K562 treated with DMSO at 1 percent for 12 hours (cell line): ENCODE data around the gene SLC15A4. TPM values are rescaled to one million over a fixed set of nuclear protein-coding genes. Genes with fewer than 3 reads are reported as not detected.

Experiments
- total RNA-seq: library from RNA; unstranded; fragments of 300-600 nt; gene quantifications from 2 replicates; pipeline ENCODE4 v1.2.3, GENCODE V29; 2022; ENCODE audit not compliant: insufficient read depth

SLC15A4 gene
- total RNA-seq: 3.9 and 12.2 TPM in 2 replicates

DNA sequence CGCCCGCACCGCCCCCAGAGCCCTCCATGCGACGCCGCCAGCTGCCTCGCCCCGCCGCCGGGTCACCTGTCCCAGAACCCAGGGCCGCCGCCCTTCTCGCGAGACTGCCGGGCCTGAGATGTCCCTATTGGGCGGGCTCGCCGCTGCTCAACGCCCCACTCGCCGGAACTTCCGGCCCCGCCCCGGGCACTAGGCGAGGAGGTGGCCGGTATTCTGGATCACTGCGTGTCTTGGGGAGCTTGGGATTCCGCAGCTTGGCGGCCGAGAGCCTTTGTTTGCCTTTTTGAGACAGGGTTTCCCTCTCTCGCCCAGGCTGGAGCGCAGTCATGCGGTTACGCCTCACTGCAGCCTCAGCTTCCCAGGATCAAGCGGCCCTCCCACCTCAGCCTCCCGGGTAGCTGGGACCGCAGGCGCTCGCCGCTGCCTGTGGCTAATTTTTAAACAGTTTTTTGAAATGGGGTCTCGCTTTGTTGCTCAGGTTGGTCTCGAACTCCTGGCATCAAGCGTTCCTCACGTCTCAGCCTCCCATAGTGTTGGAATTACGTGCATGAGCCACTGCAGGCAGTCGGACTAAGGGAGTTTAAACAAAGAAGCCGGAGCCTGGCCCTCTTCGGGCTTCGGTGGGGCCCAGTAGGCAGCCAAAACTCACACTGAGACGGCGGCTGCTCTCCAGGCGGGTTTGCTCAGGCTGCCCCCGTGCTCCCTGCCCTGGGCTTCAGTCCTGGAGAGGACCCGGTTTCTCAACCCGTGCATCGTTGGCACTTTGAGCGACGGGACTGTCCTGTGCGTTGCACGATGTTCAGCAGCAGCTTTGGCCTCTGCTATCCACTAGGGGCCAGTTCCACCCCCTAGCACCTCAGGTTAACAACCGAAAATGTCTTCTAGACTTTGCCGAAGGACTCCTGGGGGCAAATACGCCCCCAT is at the start of gene SLC15A4:
Gene SLC15A4, minus strand, starts transcription at position 43 of the 924 bp plus-strand sequence. Its CDS starts 15 bp downstream, at position 28.

DNA sequence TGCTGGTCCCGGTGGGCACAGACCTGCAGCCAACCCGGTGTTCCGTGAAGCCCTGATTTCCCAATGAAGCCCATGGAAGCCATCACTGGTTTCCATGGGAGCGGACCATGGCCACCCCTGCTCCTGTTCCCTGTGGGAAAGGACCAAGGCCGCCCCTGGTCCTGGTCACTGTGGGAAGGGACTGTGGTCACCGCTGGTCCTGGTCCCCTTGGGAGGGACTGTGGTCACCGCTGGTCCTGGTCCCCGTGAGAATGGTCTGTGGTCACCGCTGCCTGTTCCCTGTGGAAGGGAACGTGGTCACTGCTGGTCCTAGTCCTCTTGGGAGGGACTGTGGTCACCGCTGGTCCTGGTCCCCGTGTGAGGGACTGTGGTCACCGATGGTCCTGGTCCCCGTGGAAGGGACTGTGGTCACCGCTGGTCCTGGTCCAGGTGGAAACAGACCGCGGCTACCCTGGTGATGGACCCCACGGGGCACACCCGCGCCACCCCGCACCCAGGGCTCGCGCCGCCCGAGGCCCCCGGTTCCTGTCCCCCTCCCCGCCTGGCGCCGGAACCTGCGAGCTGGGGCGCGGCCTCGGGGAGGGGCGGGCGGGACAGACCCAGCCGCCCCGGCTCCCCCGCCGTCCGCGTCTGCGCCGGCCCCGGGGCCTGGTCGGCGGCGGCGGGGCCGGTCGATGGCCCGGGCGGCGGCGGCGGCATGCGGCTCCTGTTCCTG is 29.3 kb upstream of the SLC15A4 start, which contains the start of gene GLT1D1:
Gene GLT1D1, plus strand, starts transcription at position 594 of the 715 bp plus-strand sequence. Its CDS starts 104 bp downstream, at position 698.

Other genes starting within 250 kb of the SLC15A4 start
- not detected in 2 replicates for gene GLT1D1, start 29.5 kb upstream of the SLC15A4 start, total RNA-seq